ENCODE measurements around the gene DYNC2LI1. TPM values are rescaled to one million over a fixed set of nuclear protein-coding genes. Genes with fewer than 3 reads are reported as not detected.

Gene DYNC2LI1
- 10 to 100 TPM; 16.0 to 17.6 TPM for total RNA-seq

GRCh38 chr2:43773876-43774613, at the start of gene DYNC2LI1:
DYNC2LI1 (plus strand) TSS chr2:43774039; CDS start chr2:43774139, 100 bp downstream.

GRCh38 chr2:43838560-43839267, 64.9 kb downstream of the DYNC2LI1 start, which contains the start of the genes ABCG5 and ABCG8:
ABCG5 (minus strand) TSS chr2:43838839; CDS start chr2:43838679, 160 bp downstream.
ABCG8 (plus strand) TSS chr2:43838971; CDS start chr2:43839054, 83 bp downstream.

Small RNA genes within 50 kb of the gene (small RNA-seq; reads per million reads assigned to genes)
- 0 reads per million in 2 donors for gene RN7SKP66

Other genes starting within 250 kb of the DYNC2LI1 start
- 10 to 100 TPM; 22.0 to 26.6 TPM for gene THADA, start 178.0 kb upstream of the DYNC2LI1 start, total RNA-seq
- 1 to 10 TPM; 5.3 to 6.2 TPM for gene PLEKHH2, start 136.8 kb upstream of the DYNC2LI1 start, total RNA-seq
- 1 to 10 TPM in 1 of 2 donors, under 1 TPM in 1; under 0.01 to 1.4 TPM for gene C1GALT1C1L, start 97.6 kb upstream of the DYNC2LI1 start, total RNA-seq
- not detected for gene ABCG5, start 64.8 kb downstream of the DYNC2LI1 start, total RNA-seq
- gene ABCG8, start 64.9 kb downstream of the DYNC2LI1 start, total RNA-seq, result not detected
- 100 to 1,000 TPM in 1 of 2 donors, 10 to 100 TPM in 1; 65.7 to 101 TPM for gene LRPPRC, start 221.9 kb downstream of the DYNC2LI1 start, total RNA-seq